Measurements from ENCODE around the gene RBM42. TPM values are rescaled to one million over a fixed set of nuclear protein-coding genes. Genes with fewer than 3 reads are reported as not detected.

The RBM42 gene
- total RNA-seq, 2 donors from 2014 or later, result 81.4 to 114 TPM

DNA sequence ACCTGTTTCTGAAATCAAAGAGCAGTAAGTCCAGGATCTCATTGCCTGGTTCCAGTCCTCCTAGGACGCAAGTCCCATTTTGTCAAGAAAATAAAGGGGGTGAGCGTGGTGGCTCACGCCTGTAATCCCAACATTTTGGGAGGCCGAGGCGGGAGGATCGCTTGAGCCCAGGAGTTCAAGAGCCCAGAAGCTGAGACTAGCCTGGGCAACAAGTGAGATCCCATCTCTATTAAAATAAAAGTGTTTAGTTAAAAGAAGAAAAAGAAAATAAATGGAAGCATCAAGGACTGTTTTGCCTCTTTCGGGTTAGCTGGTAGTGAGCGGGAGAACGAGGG, 16.6 kb upstream of the RBM42 start:
- intact Hi-C loops (cut with DNase I), result no loop called here
- no peak for DNase-seq (ENCODE audit: low spot score)
- Histone ChIP-seq H3K9me3 (no peaks in the 10 kb centered on the region), H3K27ac (peak overlapping the region in 1 of 2 donors; percentile 64), H3K4me1 (replicated peaks) (no peaks in the 10 kb centered on the region), H3K4me3 (peak overlapping the region; percentile 56 to 65), H3K27me3 (replicated peaks; ENCODE audit: insufficient read depth) (no peaks in the 10 kb centered on the region), H3K36me3 (no peaks in the 10 kb centered on the region)
- 25% methylated on average over 9 of the region's 9 CpGs for WGBS
- TF ChIP-seq CTCF (IDR thresholded peaks at IDR 0.05) (no peak), POLR2A (IDR thresholded peaks at IDR 0.05) (no peak), POLR2AphosphoS5 (IDR thresholded peaks at IDR 0.05) (no peak)

DNA sequence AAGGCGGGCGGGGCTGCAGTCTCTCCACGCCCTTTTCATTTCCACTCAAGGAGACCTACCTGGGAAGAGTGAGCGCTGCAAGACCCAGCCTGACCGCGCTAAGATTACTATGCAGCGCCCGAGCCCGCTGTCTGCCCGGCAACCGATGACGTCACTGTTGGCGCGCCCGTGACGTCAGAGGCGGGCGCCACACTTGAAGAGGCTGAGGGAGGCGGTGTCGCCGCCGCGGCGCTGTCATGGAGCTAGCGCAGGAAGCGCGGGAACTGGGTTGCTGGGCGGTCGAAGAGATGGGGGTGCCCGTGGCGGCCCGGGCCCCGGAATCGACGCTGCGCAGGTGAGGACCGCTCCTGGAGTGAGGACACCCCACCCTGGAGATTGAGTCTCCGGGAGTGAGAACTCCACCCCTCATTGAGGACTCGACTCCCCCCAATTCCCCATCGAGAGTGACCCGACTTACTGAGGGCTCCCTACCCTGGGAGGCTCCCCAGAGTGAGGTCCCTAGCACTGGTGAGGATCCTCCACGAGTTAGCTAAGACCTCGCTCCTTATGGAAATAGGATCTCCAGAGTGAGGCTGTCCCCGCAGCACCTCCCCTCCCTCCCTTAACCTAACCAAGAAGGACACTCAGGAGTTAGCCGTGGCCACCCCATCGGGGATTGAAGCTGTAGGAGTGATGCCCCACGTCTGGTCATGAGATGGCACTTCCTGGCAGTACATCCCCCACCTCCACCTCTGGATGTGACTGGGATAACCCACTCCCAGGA, 16.1 kb upstream of the RBM42 start, which contains the start of gene HAUS5:
TSS of gene HAUS5 (plus strand) at position 177 of the 763 bp plus-strand sequence. CDS start at position 237, 60 bp downstream.
- no peaks in the 10 kb centered on the region for H3K9me3 ChIP-seq
- H3K27me3 ChIP-seq (replicated peaks; ENCODE audit: insufficient read depth), result no peaks in the 10 kb centered on the region
- WGBS, result under 1% methylated on average over 46 of the region's 47 CpGs
- H3K4me1 ChIP-seq (replicated peaks), result no peaks in the 10 kb centered on the region
- H3K27ac ChIP-seq, result peak within 1 kb of the TSS; percentile 36 to 64
- H3K4me3 ChIP-seq, result peak within 1 kb of the TSS; percentile 56 to 65
- TF ChIP-seq POLR2A (IDR thresholded peaks at IDR 0.05) (peak; percentile 63), POLR2AphosphoS5 (IDR thresholded peaks at IDR 0.05) (peak; percentile 96), CTCF (IDR thresholded peaks at IDR 0.05) (peak in 2 of 4 experiments; percentile 36 to 46)
- no peaks in the 10 kb centered on the region for H3K36me3 ChIP-seq
- DNase-seq (ENCODE audit: low spot score), result peak; percentile 94
- intact Hi-C loops (cut with DNase I), result no loop called here

- WGBS, result 87% methylated on average over 1 of the region's 1 CpG
- no peaks in the 10 kb centered on the region for H3K36me3 ChIP-seq
- DNase-seq (ENCODE audit: low spot score), result no peak
- no peak for TF ChIP-seq POLR2A (IDR thresholded peaks at IDR 0.05)
- no peak for TF ChIP-seq CTCF (IDR thresholded peaks at IDR 0.05)
- no peak for TF ChIP-seq POLR2AphosphoS5 (IDR thresholded peaks at IDR 0.05)
- no peaks in the 10 kb centered on the region for H3K27me3 ChIP-seq (replicated peaks; ENCODE audit: insufficient read depth)
- H3K4me1 ChIP-seq (replicated peaks), result no peaks in the 10 kb centered on the region
- H3K4me3 ChIP-seq, result no peak overlapping the region
- no peaks in the 10 kb centered on the region for H3K9me3 ChIP-seq
- intact Hi-C loops (cut with DNase I), result no loop called here
- no peak overlapping the region for H3K27ac ChIP-seq
Observed at GRCh38 chr19:35613574-35613973, 15.3 kb upstream of the RBM42 start.

DNA sequence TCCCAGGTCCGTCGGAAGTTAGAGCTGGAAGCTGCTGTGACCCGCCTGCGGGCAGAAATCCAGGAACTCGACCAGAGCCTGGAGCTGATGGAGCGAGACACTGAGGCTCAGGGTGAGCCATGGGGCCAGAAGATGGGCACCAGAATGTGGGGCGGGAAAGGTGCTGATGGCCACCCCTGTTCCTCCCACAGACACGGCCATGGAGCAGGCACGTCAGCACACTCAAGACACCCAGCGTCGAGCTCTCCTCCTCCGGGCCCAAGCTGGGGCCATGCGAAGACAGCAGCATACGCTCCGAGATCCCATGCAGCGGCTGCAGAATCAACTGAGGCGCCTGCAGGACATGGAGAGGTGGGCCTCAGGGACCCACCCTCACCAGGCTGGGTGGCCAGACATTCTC, 13.8 kb upstream of the RBM42 start:
- Histone ChIP-seq H3K36me3 (no peaks in the 10 kb centered on the region), H3K4me1 (replicated peaks) (no peaks in the 10 kb centered on the region), H3K27ac (no peak overlapping the region), H3K27me3 (replicated peaks; ENCODE audit: insufficient read depth) (no peaks in the 10 kb centered on the region), H3K9me3 (no peaks in the 10 kb centered on the region), H3K4me3 (no peak overlapping the region)
- no peak for DNase-seq (ENCODE audit: low spot score)
- intact Hi-C loops (cut with DNase I), result no loop called here
- no peak for TF ChIP-seq POLR2AphosphoS5 (IDR thresholded peaks at IDR 0.05)
- TF ChIP-seq CTCF (IDR thresholded peaks at IDR 0.05), result no peak
- no peak for TF ChIP-seq POLR2A (IDR thresholded peaks at IDR 0.05)
- 88% methylated on average over 9 of the region's 17 CpGs for WGBS

- no peaks in the 10 kb centered on the region for H3K36me3 ChIP-seq
- no peak for DNase-seq (ENCODE audit: low spot score)
- 77% methylated on average over 7 of the region's 7 CpGs for WGBS
- H3K4me3 ChIP-seq, result no peak overlapping the region
- H3K4me1 ChIP-seq (replicated peaks), result no peaks in the 10 kb centered on the region
- H3K27me3 ChIP-seq (replicated peaks; ENCODE audit: insufficient read depth), result no peaks in the 10 kb centered on the region
- TF ChIP-seq POLR2AphosphoS5 (IDR thresholded peaks at IDR 0.05), result no peak
- no peak for TF ChIP-seq CTCF (IDR thresholded peaks at IDR 0.05)
- no peak for TF ChIP-seq POLR2A (IDR thresholded peaks at IDR 0.05)
- intact Hi-C loops (cut with DNase I), result no loop called here
- no peaks in the 10 kb centered on the region for H3K9me3 ChIP-seq
- no peak overlapping the region for H3K27ac ChIP-seq
Observed at GRCh38 chr19:35618857-35619256, 10.0 kb upstream of the RBM42 start.

Measured in prostate gland (tissue), 2 donors.